Small intestine (tissue), 7 donors: ENCODE data around the gene CPSF3. TPM values are rescaled to one million over a fixed set of nuclear protein-coding genes. Genes with fewer than 3 reads are reported as not detected.

Source experiments
- DNase-seq, 2 donors: peaks; one replicate each; pipeline versions ENCODE4 v3.0.0 to v3.0.0-alpha.2; 2013
- FAIRE-seq: peaks from 2 replicates; lab custom pipeline; 2012; peaks lifted over from hg19 to GRCh38; lab: Jason Lieb, UNC
- H3K27ac ChIP-seq, 3 donors: one replicate each; pipeline ENCODE4 v1.5.1; 2013; ENCODE audit warnings: low read length in 2 of 3, mild to moderate bottlenecking in 2 of 3, control low read depth in 1 of 3, inconsistent platforms in 1 of 3, low read depth in 1 of 3, moderate library complexity in 1 of 3
- H3K27me3 ChIP-seq, 3 donors: one replicate each; pipeline ENCODE4 v1.6.1; 2013; ENCODE audit warnings: low read length in 3 of 3, inconsistent platforms in 1 of 3; ENCODE audit not compliant: control insufficient read depth in 3 of 3, insufficient read depth in 3 of 3
- H3K36me3 ChIP-seq, 3 donors: one replicate each; pipeline ENCODE4 v1.6.1; 2013; ENCODE audit warnings: low read length in 3 of 3, inconsistent platforms in 1 of 3, low read depth in 1 of 3, mild to moderate bottlenecking in 1 of 3, moderate library complexity in 1 of 3; ENCODE audit not compliant: control insufficient read depth in 3 of 3, insufficient read depth in 2 of 3
- H3K4me1 ChIP-seq, 3 donors: one replicate each; pipeline ENCODE4 v1.6.1; 2013; ENCODE audit warnings: low read length in 2 of 3, inconsistent platforms in 1 of 3, low read depth in 1 of 3, mild to moderate bottlenecking in 1 of 3, moderate library complexity in 1 of 3; ENCODE audit not compliant: control insufficient read depth in 3 of 3, insufficient read depth in 2 of 3
- H3K4me3 ChIP-seq, 3 donors: one replicate each; pipeline ENCODE4 v1.5.1; 2013; ENCODE audit warnings: low read length in 3 of 3, control low read depth in 1 of 3, inconsistent platforms in 1 of 3, low read depth in 1 of 3, mild to moderate bottlenecking in 1 of 3, moderate library complexity in 1 of 3
- H3K9me3 ChIP-seq, 2 donors: one replicate each; pipeline ENCODE4 v1.6.1; 2013; ENCODE audit warnings: low read depth in 1 of 2, low read length in 1 of 2; ENCODE audit not compliant: control insufficient read depth in 2 of 2, insufficient read depth in 1 of 2
- WGBS, 3 donors: extraction: QIAGEN DNeasy Blood & Tissue Kit; methylation state at CpG; one replicate each; pipeline ENCODE4 v1.1.7; 2013; 5-methylcytosine and 5-hydroxymethylcytosine counted together
- polyA plus RNA-seq, 4 donors: library from polyadenylated mRNA; stranded (reverse) in 3 of 4; unstranded in 1 of 4; fragments of 200-250 nt in 3 of 4; fragments of 120-200 nt in 1 of 4; gene quantifications; one replicate each; pipeline versions ENCODE4 v1.2.1 to v1.2.3, GENCODE V29; 2013
- donor health status: healthy with polysubstance abuse.
- donor health status: control.
- donor health status: control.
- donor health status: Bipolar disorder and iron deficiency.
- donor health status: healthy.

The CPSF3 gene
- polyA plus RNA-seq, 4 donors: 11.1 to 34.8 (median 18.4) TPM

GRCh38 chr2:9400268-9401058 is 23.0 kb upstream of the CPSF3 start:
- Histone ChIP-seq H3K36me3 (peaks cover 0 to 62% (median 2%) of the 10 kb centered on the region in 3 donors), H3K4me1 (no peaks in the 10 kb centered on the region), H3K9me3 (no peaks in the 10 kb centered on the region), H3K27ac (no peak overlapping the region), H3K4me3 (no peak overlapping the region), H3K27me3 (no peaks in the 10 kb centered on the region)
- DNase-seq (no peak), FAIRE-seq (no peak)
- 85 to 91% (median 86%) methylated on average over 9 to 12 of the region's 12 CpGs for WGBS, 3 donors

DNA sequence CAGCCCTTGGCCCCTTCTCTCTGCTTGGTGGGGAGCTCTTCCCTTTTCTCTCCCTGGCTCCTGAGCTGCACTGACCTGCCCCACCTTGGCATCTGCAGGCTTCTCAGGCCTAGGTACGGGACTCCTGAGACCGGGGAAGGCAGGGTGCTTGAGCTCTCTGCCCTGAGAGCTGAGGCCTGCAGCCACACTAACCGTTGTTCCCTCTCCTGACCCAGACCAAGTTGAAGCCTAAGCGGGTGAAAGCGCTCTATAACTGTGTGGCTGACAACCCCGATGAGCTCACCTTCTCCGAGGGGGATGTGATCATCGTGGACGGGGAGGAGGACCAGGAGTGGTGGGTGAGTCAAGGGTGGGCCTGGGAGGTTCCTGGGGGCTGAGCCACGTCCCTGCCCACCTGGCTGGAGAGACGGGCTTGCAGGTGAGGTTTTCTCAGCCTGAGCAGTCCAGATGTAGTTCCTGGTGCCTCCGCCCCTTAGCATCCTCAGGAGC is 22.4 kb upstream of the CPSF3 start:
- Histone ChIP-seq H3K4me3 (no peak overlapping the region), H3K9me3 (no peaks in the 10 kb centered on the region), H3K27ac (no peak overlapping the region), H3K36me3 (peaks cover 0 to 60% (median 2%) of the 10 kb centered on the region in 3 donors), H3K27me3 (no peaks in the 10 kb centered on the region), H3K4me1 (no peaks in the 10 kb centered on the region)
- DNase-seq (no peak), FAIRE-seq (no peak)
- WGBS, 3 donors: 92 to 97% (median 95%) methylated on average over 12 of the region's 12 CpGs

- Histone ChIP-seq H3K27ac (no peak overlapping the region), H3K4me1 (no peaks in the 10 kb centered on the region), H3K27me3 (no peaks in the 10 kb centered on the region), H3K36me3 (peaks cover 0 to 53% (median 2%) of the 10 kb centered on the region in 3 donors), H3K4me3 (no peak overlapping the region), H3K9me3 (no peaks in the 10 kb centered on the region)
- DNase-seq: no peak
- 89 to 95% (median 94%) methylated on average over 19 of the region's 19 CpGs for whole genome bisulfite sequencing, 3 donors
- FAIRE-seq: no peak
These were observed 21.6 kb upstream of the CPSF3 start for GRCh38 chr2:9401646-9402371.

DNA sequence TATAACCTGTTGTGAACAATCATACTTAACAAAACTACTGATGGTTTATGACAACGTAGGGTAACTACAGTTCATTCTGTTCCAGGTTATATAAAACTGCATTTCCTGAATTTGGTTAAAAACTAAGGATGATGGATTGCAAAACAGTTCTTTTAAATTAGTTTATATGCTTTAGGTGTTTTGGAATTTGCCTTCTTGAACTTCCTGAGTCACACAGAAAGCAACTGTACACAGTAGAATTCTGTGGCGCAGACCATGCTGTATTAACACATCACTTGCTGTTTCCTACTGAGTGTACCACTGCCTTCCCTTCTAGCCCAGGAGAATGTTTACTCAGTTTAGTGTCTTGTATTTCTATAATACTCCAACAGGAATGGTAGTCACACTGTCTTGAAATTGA is 19.5 kb upstream of the CPSF3 start:
- H3K9me3 ChIP-seq: no peaks in the 10 kb centered on the region
- H3K4me1 ChIP-seq: no peaks in the 10 kb centered on the region
- 71 to 85% (median 80%) methylated on average over 2 of the region's 2 CpGs for WGBS, 3 donors
- H3K27ac ChIP-seq: no peak overlapping the region
- no peak overlapping the region for H3K4me3 ChIP-seq
- H3K27me3 ChIP-seq: no peaks in the 10 kb centered on the region
- DNase-seq (no peak), FAIRE-seq (no peak)
- H3K36me3 ChIP-seq: peaks cover 2 to 54% (median 3%) of the 10 kb centered on the region in 3 donors

DNA sequence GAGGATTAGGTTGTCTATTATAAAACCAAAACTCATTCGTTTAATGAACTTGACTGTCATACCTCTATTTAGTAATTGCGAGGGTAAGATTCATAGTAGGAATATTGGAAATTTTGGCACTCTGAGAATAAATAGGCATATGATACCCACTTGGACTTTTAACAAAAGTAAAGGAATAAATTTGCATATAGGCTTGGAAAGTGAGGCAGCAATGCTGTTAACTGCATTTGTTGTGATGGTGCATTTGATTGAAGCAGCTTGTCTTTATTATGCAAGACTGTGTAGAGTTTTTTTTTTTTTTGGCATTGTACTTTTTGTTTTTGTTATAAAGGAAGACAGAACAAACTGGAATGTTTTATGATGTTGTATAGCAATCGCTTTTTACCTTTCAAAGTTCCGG is 19.0 kb upstream of the CPSF3 start:
- WGBS, 3 donors: 82 to 90% (median 90%) methylated on average over 4 of the region's 4 CpGs
- no peak for FAIRE-seq
- no peaks in the 10 kb centered on the region for H3K4me1 ChIP-seq

DNA sequence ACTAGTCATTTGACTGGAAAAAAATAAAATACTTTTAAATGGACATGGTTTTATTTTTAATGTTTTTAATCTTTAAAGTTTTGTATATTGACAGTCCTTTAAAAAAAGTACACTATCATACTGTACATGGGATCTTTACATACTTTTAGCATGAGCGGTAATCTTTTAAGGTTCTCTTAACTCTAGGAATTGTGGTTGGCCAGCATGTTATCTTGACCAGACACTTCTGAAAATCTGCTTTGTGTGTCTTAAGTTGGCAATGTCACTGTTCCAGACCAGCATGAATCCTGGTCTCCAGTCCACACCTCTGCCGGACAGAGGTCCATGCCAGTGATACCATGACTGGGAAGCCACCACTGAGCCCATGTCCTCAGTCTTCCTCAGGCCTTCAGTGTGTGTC is 17.8 kb upstream of the CPSF3 start:
- Histone ChIP-seq H3K9me3 (no peaks in the 10 kb centered on the region), H3K4me1 (no peaks in the 10 kb centered on the region), H3K36me3 (peaks cover 2 to 51% (median 3%) of the 10 kb centered on the region in 3 donors), H3K27me3 (no peaks in the 10 kb centered on the region), H3K4me3 (no peak overlapping the region), H3K27ac (no peak overlapping the region)
- 88 to 100% (median 93%) methylated on average over 2 of the region's 2 CpGs for WGBS, 3 donors
- FAIRE-seq (no peak), DNase-seq (no peak)

More for the DNA sequence above, 19.0 kb upstream of the CPSF3 start:
- Histone ChIP-seq H3K9me3 (no peaks in the 10 kb centered on the region), H3K36me3 (peaks cover 2 to 49% (median 3%) of the 10 kb centered on the region in 3 donors), H3K27ac (no peak overlapping the region), H3K27me3 (no peaks in the 10 kb centered on the region), H3K4me3 (no peak overlapping the region)
- no peak for DNase-seq

DNA sequence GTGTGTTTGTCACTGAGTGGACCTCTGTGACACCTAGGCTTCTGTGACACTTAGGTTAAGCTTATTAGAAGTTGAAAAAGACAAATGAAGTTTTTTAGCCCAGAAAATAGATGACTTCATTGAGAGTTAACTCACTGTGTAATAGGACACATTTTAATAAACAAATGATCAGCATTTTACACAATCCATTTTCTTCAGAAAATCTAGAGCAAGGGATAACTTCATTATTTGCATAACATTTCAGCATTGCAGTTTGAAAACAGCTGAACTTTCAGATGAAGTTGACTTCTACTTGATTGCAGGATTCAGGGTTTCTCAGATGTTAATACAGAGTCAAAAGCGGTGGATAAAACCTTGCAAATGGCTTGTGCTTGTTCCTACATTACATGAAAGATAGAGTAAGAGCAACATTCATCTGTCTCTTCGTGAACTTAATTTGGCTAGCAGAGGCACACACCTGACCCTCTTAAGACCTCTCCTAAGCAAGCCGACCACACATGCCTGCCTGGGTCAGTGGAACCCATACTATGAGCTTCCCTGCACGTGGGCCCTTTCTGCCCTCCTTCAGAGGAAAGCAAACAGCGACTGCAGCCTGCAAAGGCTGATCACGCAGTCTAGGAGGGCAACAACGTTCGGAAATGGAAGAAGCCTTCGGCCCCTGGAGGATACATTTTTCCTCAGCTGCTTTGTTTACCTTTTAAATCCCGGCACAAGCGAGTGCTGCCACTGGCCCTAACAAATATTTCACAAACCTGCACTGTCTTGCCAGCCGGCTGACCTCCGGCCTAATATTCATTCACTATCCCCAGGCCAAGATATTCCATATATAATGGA is 16.7 kb upstream of the CPSF3 start:
- Histone ChIP-seq H3K27ac (no peak overlapping the region), H3K9me3 (no peaks in the 10 kb centered on the region), H3K4me3 (no peak overlapping the region), H3K36me3 (peaks cover 2 to 47% (median 3%) of the 10 kb centered on the region in 3 donors), H3K27me3 (no peaks in the 10 kb centered on the region), H3K4me1 (no peaks in the 10 kb centered on the region)
- DNase-seq (no peak), FAIRE-seq (no peak)
- WGBS, 3 donors: 67 to 83% (median 79%) methylated on average over 13 of the region's 13 CpGs

GRCh38 chr2:9407363-9407811 is 16.1 kb upstream of the CPSF3 start:
- DNase-seq: no peak
- no peaks in the 10 kb centered on the region for H3K4me1 ChIP-seq
- FAIRE-seq: no peak
- peaks cover 1 to 44% (median 5%) of the 10 kb centered on the region in 3 donors for H3K36me3 ChIP-seq
- H3K9me3 ChIP-seq: no peaks in the 10 kb centered on the region
- 83 to 92% (median 88%) methylated on average over 8 of the region's 8 CpGs for WGBS, 3 donors
- no peak overlapping the region for H3K4me3 ChIP-seq
- H3K27ac ChIP-seq: no peak overlapping the region
- H3K27me3 ChIP-seq: no peaks in the 10 kb centered on the region
